K562 (cell line): ENCODE measurements around the gene B4GALNT3. TPM values are rescaled to one million over a fixed set of nuclear protein-coding genes. Genes with fewer than 3 reads are reported as not detected.

Experiments
- CBFA2T2 ChIP-seq: fragments of 450-650 bp; conservative IDR thresholded peaks from 2 replicates; pipeline ENCODE4 v1.6.1; 2017; ENCODE audit warnings: mild to moderate bottlenecking
- CBX3 ChIP-seq, 2 experiments: IDR thresholded peaks; 1 replicate in 1 of 2; 2 replicates in 1 of 2; pipeline ENCODE4 v1.6.1; 2012; ENCODE audit warnings: inconsistent platforms in 2 of 2, low read length in 2 of 2, borderline replicate concordance in 1 of 2, control low read depth in 1 of 2
- E2F6 ChIP-seq, 2 experiments: IDR thresholded peaks; 2 replicates each; pipeline ENCODE4 v1.6.1; 2011; ENCODE audit warnings: borderline replicate concordance in 1 of 2, control low read depth in 1 of 2, low read depth in 1 of 2, low read length in 1 of 2, mild to moderate bottlenecking in 1 of 2, mixed read lengths in 1 of 2, moderate library complexity in 1 of 2; ENCODE audit not compliant: insufficient read depth in 1 of 2, insufficient read length in 1 of 2, poor library complexity in 1 of 2, severe bottlenecking in 1 of 2; ENCODE audit errors: extremely low read depth in 1 of 2
- ERF ChIP-seq: fragments of 450-650 bp; formaldehyde crosslinking; IDR thresholded peaks from 2 replicates; pipeline ENCODE4 v1.4.0; 2020; ENCODE audit warnings: mild to moderate bottlenecking, mixed read lengths
- ESRRA ChIP-seq: fragments of 450-650 bp; IDR thresholded peaks from 2 replicates; pipeline ENCODE4 v1.6.1; 2014; ENCODE audit warnings: low read depth, mild to moderate bottlenecking, moderate library complexity, borderline replicate concordance
- ETV1 ChIP-seq: fragments of 450-650 bp; conservative IDR thresholded peaks from 2 replicates; pipeline ENCODE4 v1.6.1; 2016; ENCODE audit warnings: missing genetic modification characterization, control low read depth, low read depth, missing compliant biosample characterization
- KLF16 ChIP-seq: IDR thresholded peaks from 2 replicates; pipeline ENCODE4 v1.6.1; 2016; ENCODE audit warnings: antibody characterized with exemption
- MTA2 ChIP-seq: fragments of 450-650 bp; IDR thresholded peaks from 2 replicates; pipeline ENCODE4 v1.6.1; 2016; ENCODE audit warnings: low read depth
- NFIC ChIP-seq: fragments of 450-650 bp; IDR thresholded peaks from 2 replicates; pipeline ENCODE4 v1.6.1; 2017; ENCODE audit warnings: mild to moderate bottlenecking, inconsistent platforms
- PHB ChIP-seq: fragments of 250-450 bp; sonication (Bioruptor Pico); IDR thresholded peaks from 2 replicates; pipeline ENCODE4 v1.5.0; 2021
- SLC30A9 ChIP-seq: fragments of 250-450 bp; sonication (Bioruptor Pico); IDR thresholded peaks from 2 replicates; pipeline ENCODE4 v1.8.0; 2022; ENCODE audit warnings: mild to moderate bottlenecking, moderate library complexity
- SPI1 ChIP-seq: IDR thresholded peaks from 2 replicates; pipeline ENCODE4 v1.6.1; 2011; ENCODE audit warnings: low read depth, low read length, control low read depth, borderline replicate concordance
- TBL1XR1 ChIP-seq, 2 experiments: IDR thresholded peaks; 2 replicates each; pipeline ENCODE4 v1.6.1; 2012; ENCODE audit warnings: improper control_type of control experiment in 2 of 2, low read length in 2 of 2, mild to moderate bottlenecking in 1 of 2
- TEAD2 ChIP-seq: fragments of 450-650 bp; IDR thresholded peaks from 2 replicates; pipeline ENCODE4 v1.6.1; 2016; ENCODE audit warnings: missing genetic modification characterization, control low read depth, missing compliant biosample characterization
- ZBTB11 ChIP-seq, 3 experiments: fragments of 200-800 bp in 1 of 3; fragments of 250-450 bp in 1 of 3; fragments of 450-650 bp in 1 of 3; sonication (Bioruptor Pico) in 1 of 3; sonication (Bioruptor generic) in 1 of 3; formaldehyde crosslinking in 1 of 3; IDR thresholded peaks; 2 replicates each; pipeline versions ENCODE4 v1.6.1 to v1.8.0; 2016 to 2022; ENCODE audit warnings: mild to moderate bottlenecking in 2 of 3, missing genetic modification characterization in 2 of 3, missing compliant biosample characterization in 1 of 3, moderate library complexity in 1 of 3
- ZBTB9 ChIP-seq: fragments of 450-650 bp; formaldehyde crosslinking; IDR thresholded peaks from 2 replicates; pipeline ENCODE4 v1.4.0; 2020; ENCODE audit warnings: mild to moderate bottlenecking, moderate library complexity
- ZNF197 ChIP-seq: fragments of 200-800 bp; sonication (Bioruptor generic); IDR thresholded peaks from 2 replicates; pipeline ENCODE4 v1.6.1; 2016; ENCODE audit warnings: low read depth, missing genetic modification characterization, missing compliant biosample characterization
- ZNF766 ChIP-seq: fragments of 200-800 bp; sonication (Bioruptor generic); conservative IDR thresholded peaks from 2 replicates; pipeline ENCODE4 v1.6.1; 2016; ENCODE audit warnings: missing genetic modification characterization, missing compliant biosample characterization
- polyA plus RNA-seq, 8 experiments: library from polyadenylated mRNA; depleted of rRNA in 4 of 8; stranded (reverse) in 5 of 8; unstranded in 3 of 8; fragments of >200 nt; fragmentation: Nextera tagmentation in 2 of 8; fragmentation: Illumina TruSeq in 1 of 8; extraction: Ambion mirVana in 2 of 8; extraction: Trizol in 1 of 8; gene quantifications; 2 replicates each; pipeline versions ENCODE4 v1.2.1 to v1.2.3, GENCODE V29; 2011 to 2014; ENCODE audit warnings: inconsistent platforms in 1 of 8, missing spikeins in 1 of 8
- total RNA-seq, 7 experiments: library from RNA; depleted of rRNA in 6 of 7; stranded (reverse); fragments of >200 nt in 6 of 7; fragmentation: Illumina TruSeq in 2 of 7; extraction: Trizol in 2 of 7; gene quantifications; 2 replicates each; pipeline versions ENCODE4 v1.2.1 to v1.2.3, GENCODE V29; 2011 to 2021; ENCODE audit warnings: low replicate concordance in 1 of 7

B4GALNT3 gene
- total and polyA plus RNA-seq, 9 of the 15 experiments (the other 6 are each of a cell fraction or from before 2014, with no cell fraction given), result 0.04 to 0.36 (median 0.10) TPM; not detected in 6

GRCh38 chr12:592024-592505 is 132.3 kb downstream of the B4GALNT3 start (continued):
- peak; percentile 3; the same call in 1 of the 2 replicates for TF ChIP-seq ZNF766
- TF ChIP-seq MTA2, result 0 out of 2 replicates have a peak, but pooled peaks have one; percentile 21
- no peak for TF ChIP-seq SLC30A9 (CRISPR knock-in tag)
- TF ChIP-seq TEAD2 (tag), result 0 out of 2 replicates have a peak, but pooled peaks have one; percentile 21
- no peak for TF ChIP-seq NFIC
- TF ChIP-seq CBFA2T2, result peak; percentile 39
- TF ChIP-seq PHB (CRISPR knock-in tag), result no peak
- no peak for TF ChIP-seq SPI1
- TF ChIP-seq ERF (CRISPR knock-in tag), result no peak
- TF ChIP-seq ETV1 (tag), result no peak
- TF ChIP-seq ESRRA, result peak; percentile 92
- TF ChIP-seq ZBTB11 (CRISPR knock-in tag; IDR thresholded peaks at IDR 0.05), result 0 out of 6 replicates have a peak, but pooled peaks of 1 of the 3 experiments have one; percentile 4
- 0 out of 4 replicates have a peak, but pooled peaks of 1 of the 2 experiments have one; percentile 8 for TF ChIP-seq TBL1XR1 (IDR thresholded peaks at IDR 0.05; ENCODE audit: low read length in 2 of 2)
- TF ChIP-seq ZBTB9 (CRISPR knock-in tag), result no peak
- TF ChIP-seq E2F6 (IDR thresholded peaks at IDR 0.05; ENCODE audit: borderline replicate concordance in 1 of 2, extremely low read depth in 1 of 2, insufficient read depth in 1 of 2, insufficient read length in 1 of 2, low read depth in 1 of 2, low read length in 1 of 2, poor library complexity in 1 of 2, severe bottlenecking in 1 of 2), result no peak
- no peak for TF ChIP-seq ZNF197 (CRISPR knock-in tag)
- TF ChIP-seq KLF16, result no peak
- TF ChIP-seq CBX3 (IDR thresholded peaks at IDR 0.05; ENCODE audit: borderline replicate concordance in 1 of 2, low read length in 2 of 2), result no peak
- TF ChIP-seq, all 486 proteins: peak for 14
